OCI-LY1 (cell line): ENCODE data around the gene ZNF275.

Source experiments
- H2AFZ ChIP-seq: fragments of 200-600 bp; sonication (generic), shearing (Covaris generic); 2 replicates; pipeline ENCODE4 v1.6.0; 2014; ENCODE audit warnings: antibody characterized with exemption, mild to moderate bottlenecking, low read length
- H3F3A ChIP-seq: fragments of 200-600 bp; sonication (generic), shearing (Covaris generic); 2 replicates; pipeline ENCODE4 v1.6.0; 2014; ENCODE audit warnings: mild to moderate bottlenecking, antibody characterized with exemption, low read length, moderate library complexity; ENCODE audit not compliant: insufficient read depth
- H3K27ac ChIP-seq: fragments of 200-600 bp; sonication (generic); 2 replicates; pipeline ENCODE4 v1.5.1; 2014; ENCODE audit warnings: low read length, mixed run types, mild to moderate bottlenecking, low read depth; ENCODE audit not compliant: poor library complexity, severe bottlenecking
- H3K27me3 ChIP-seq: fragments of 200-600 bp; sonication (generic); 2 replicates; pipeline ENCODE4 v1.6.0; 2014; ENCODE audit warnings: antibody characterized with exemption, mild to moderate bottlenecking, low read length, moderate library complexity; ENCODE audit not compliant: insufficient read depth
- H3K36me3 ChIP-seq: fragments of 200-600 bp; sonication (generic); 2 replicates; pipeline ENCODE4 v1.6.1; 2014; ENCODE audit warnings: mild to moderate bottlenecking, antibody characterized with exemption, low read length, moderate library complexity, mixed read lengths; ENCODE audit not compliant: insufficient read depth
- H3K4me1 ChIP-seq: fragments of 200-600 bp; sonication (generic); 2 replicates; pipeline ENCODE4 v1.5.1; 2014; ENCODE audit warnings: mild to moderate bottlenecking, low read length, moderate library complexity; ENCODE audit not compliant: insufficient read depth, severe bottlenecking
- H3K4me2 ChIP-seq: fragments of 200-600 bp; sonication (generic), shearing (Covaris generic); 2 replicates; pipeline ENCODE4 v1.6.1; 2014; ENCODE audit warnings: low read length
- H3K4me3 ChIP-seq: fragments of 200-600 bp; sonication (generic); 2 replicates; pipeline ENCODE4 v1.5.1; 2014; ENCODE audit warnings: low read length, low read depth, mild to moderate bottlenecking, mixed read lengths; ENCODE audit not compliant: poor library complexity, severe bottlenecking
- H3K79me2 ChIP-seq: fragments of 200-600 bp; shearing (Covaris generic); 2 replicates; pipeline ENCODE4 v1.6.1; 2016; ENCODE audit warnings: mixed run types, low read length, mixed read lengths; ENCODE audit not compliant: insufficient read depth
- H3K9ac ChIP-seq: fragments of 200-600 bp; sonication (generic), shearing (Covaris generic); 2 replicates; pipeline ENCODE4 v1.6.1; 2014; ENCODE audit warnings: mild to moderate bottlenecking, low read length, mixed read lengths
- H3K9me2 ChIP-seq: fragments of 200-600 bp; sonication (generic), shearing (Covaris generic); 2 replicates; pipeline ENCODE4 v1.6.1; 2014; ENCODE audit warnings: low read depth, mild to moderate bottlenecking, low read length, mixed read lengths
- H3K9me3 ChIP-seq: fragments of 200-600 bp; shearing (Covaris generic); 2 replicates; pipeline ENCODE4 v1.6.1; 2014; ENCODE audit warnings: low read length, mixed read lengths
- H4K20me1 ChIP-seq: fragments of 200-600 bp; sonication (generic), shearing (Covaris generic); 2 replicates; pipeline ENCODE4 v1.6.0; 2016; ENCODE audit warnings: mild to moderate bottlenecking, low read length; ENCODE audit not compliant: insufficient read depth
- CTCF ChIP-seq: fragments of 200-600 bp; sonication (generic), shearing (Covaris generic); IDR thresholded peaks from 2 replicates; pipeline ENCODE4 v1.5.1; 2017; ENCODE audit warnings: mild to moderate bottlenecking, antibody characterized with exemption, low read length, moderate library complexity, mixed read lengths
- EZH2 ChIP-seq: fragments of 200-600 bp; sonication (generic), shearing (Covaris generic); IDR thresholded peaks from 2 replicates; pipeline ENCODE4 v1.8.0; 2017; ENCODE audit warnings: borderline replicate concordance, mixed run types, mild to moderate bottlenecking, antibody characterized with exemption, low read length, moderate library complexity, mixed read lengths

The ZNF275 gene

GRCh38 chrX:153305972-153306371 lies 28.0 kb upstream of the ZNF275 start:
- no peak overlapping the region for H3K27ac ChIP-seq
- no peaks in the 10 kb centered on the region for H3K36me3 ChIP-seq
- H3K79me2 ChIP-seq = no peaks in the 10 kb centered on the region
- H3K4me1 ChIP-seq = no peaks in the 10 kb centered on the region
- H3K9ac ChIP-seq = no peak overlapping the region
- H3K9me2 ChIP-seq = no peaks in the 10 kb centered on the region
- no peaks in the 10 kb centered on the region for H4K20me1 ChIP-seq
- no peak for TF ChIP-seq CTCF
- no peak for TF ChIP-seq EZH2
- H3K4me3 ChIP-seq = no peak overlapping the region
- no peak overlapping the region for H2AFZ ChIP-seq
- no peaks in the 10 kb centered on the region for H3F3A ChIP-seq
- no peaks in the 10 kb centered on the region for H3K27me3 ChIP-seq
- H3K9me3 ChIP-seq = no peaks in the 10 kb centered on the region
- H3K4me2 ChIP-seq = no peak overlapping the region

GRCh38 chrX:153306527-153307115 lies 27.3 kb upstream of the ZNF275 start:
- Histone ChIP-seq H2AFZ (no peak overlapping the region), H3K9ac (no peak overlapping the region), H3K36me3 (no peaks in the 10 kb centered on the region), H3K9me3 (no peaks in the 10 kb centered on the region), H3F3A (no peaks in the 10 kb centered on the region), H3K9me2 (no peaks in the 10 kb centered on the region), H3K27me3 (no peaks in the 10 kb centered on the region), H3K4me2 (no peak overlapping the region), H3K79me2 (no peaks in the 10 kb centered on the region), H4K20me1 (no peaks in the 10 kb centered on the region), H3K4me1 (no peaks in the 10 kb centered on the region), H3K4me3 (no peak overlapping the region), H3K27ac (no peak overlapping the region)
- TF ChIP-seq EZH2 (no peak), CTCF (no peak)

GRCh38 chrX:153307276-153308178 lies 26.4 kb upstream of the ZNF275 start:
- no peak overlapping the region for H3K4me2 ChIP-seq
- H3F3A ChIP-seq = no peaks in the 10 kb centered on the region
- H3K27me3 ChIP-seq = no peaks in the 10 kb centered on the region
- H3K79me2 ChIP-seq = no peaks in the 10 kb centered on the region
- H2AFZ ChIP-seq = no peak overlapping the region
- no peaks in the 10 kb centered on the region for H3K9me3 ChIP-seq
- H3K9ac ChIP-seq = no peak overlapping the region
- TF ChIP-seq CTCF = no peak
- no peak for TF ChIP-seq EZH2
- no peaks in the 10 kb centered on the region for H4K20me1 ChIP-seq
- no peak overlapping the region for H3K4me3 ChIP-seq
- H3K4me1 ChIP-seq = no peaks in the 10 kb centered on the region
- H3K27ac ChIP-seq = no peak overlapping the region
- H3K36me3 ChIP-seq = no peaks in the 10 kb centered on the region
- H3K9me2 ChIP-seq = no peaks in the 10 kb centered on the region
